ENCODE data around the gene PRDX2.

The PRDX2 gene

DNA sequence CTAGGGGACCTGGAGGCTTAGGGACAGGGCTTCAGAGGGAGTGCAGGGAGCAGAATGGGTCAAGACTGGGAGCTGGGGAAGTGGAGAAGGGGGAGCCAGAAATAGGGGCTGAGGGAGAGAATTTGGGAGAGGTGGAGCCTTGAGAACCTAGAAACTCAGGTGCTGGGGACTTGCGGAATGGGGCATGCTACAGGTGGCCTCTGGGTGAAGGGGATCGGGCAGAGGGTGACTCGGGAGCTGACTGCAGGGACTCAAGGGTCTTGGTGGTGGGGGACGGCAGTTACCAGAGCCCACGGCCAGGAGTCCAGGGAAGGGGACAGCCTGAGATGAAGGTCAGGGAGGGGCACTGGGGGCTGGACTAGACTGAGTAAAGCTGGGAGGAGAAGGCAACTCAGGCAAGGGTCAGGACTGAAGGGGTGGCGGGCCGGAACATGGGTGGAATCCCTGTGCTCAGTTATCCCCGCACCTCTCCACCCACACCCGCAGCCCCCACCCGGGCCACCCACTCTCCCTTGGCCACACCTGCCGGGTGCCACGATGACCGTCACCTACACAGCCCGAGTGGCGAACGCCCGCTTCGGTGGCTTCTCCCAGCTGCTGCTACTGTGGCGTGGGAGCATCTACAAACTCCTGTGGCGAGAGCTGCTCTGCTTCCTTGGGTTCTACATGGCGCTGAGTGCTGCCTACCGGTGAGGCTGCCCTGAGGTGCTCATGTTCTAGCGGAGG lies 49.4 kb downstream of the PRDX2 start:
- DNase-seq (ENCODE audit: low read depth): no peak

DNA sequence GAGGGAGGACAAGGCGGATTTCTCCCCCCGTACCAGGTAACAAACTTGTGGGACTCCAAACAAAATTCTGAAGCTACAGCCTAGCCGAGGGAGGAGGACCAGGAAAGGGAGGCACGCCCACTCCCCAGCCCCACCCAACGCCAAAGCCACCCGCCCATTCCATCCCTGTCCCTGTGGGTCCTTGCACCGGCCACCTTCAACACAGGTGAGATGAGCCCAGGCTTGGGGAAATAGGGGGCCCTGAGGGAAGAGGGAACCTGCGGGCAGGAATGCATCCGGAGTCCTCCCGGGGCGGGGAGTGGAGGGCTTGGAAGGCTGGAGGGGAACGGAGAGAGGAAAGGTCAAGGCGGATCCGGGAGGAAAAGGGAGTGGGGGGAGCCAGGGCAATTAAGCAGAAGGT lies 50.0 kb downstream of the PRDX2 start, which contains the start of gene BEST2:
BEST2 (plus strand) TSS at position 157 of the 400 bp plus-strand sequence. CDS start 802 bp downstream, outside the sequence.
- no peak for DNase-seq (ENCODE audit: low read depth)

DNA sequence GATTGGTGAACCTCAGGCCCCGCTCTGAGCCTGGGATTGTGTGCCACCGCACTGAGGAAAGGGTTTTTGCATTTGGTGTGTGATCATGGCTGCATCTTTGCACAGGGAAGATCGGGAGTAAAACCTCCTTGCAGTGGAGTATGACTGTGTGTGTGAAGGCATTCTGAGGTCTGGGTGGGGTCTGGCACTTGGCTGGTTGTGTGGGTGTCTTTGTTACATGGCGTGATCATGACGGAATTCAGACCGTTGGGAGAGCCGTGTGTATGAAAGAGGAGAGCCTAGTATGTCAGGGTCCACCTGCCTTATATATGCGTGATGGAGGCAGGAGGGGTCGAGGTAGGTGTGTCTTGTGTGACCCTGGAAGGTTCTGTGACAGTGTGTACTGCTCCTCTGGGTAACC lies 50.7 kb downstream of the PRDX2 start:
- no peak for DNase-seq (ENCODE audit: low read depth)

DNA sequence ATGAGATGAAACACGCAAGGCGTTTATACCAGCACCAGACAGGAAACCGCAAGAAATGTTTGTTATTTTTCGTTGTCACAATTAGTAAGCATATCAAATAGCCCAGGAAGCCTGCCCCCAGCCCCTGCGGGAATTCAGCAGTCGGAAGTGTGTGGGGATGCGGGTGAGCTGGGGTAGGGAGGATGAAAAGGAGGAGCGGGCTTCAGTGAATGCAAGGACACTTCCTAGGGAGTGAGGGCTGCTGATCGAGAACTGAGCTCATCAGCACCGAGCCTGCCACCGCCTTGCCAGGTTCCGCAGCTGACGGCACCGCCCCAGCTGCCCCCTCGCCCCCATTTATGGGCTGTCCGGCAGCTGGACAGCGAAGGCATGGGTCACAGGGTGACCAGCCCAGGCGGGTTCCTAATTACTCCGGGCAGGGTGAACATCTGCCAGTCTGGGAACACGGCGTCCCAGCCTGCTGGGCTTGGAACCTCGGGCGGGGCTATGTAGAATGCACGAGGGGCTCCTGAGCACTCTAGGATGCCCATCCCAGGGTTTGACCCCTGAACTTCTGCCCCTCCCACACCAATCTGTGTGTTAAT lies 51.6 kb downstream of the PRDX2 start:
- no peak for DNase-seq (ENCODE audit: low read depth)

DNA sequence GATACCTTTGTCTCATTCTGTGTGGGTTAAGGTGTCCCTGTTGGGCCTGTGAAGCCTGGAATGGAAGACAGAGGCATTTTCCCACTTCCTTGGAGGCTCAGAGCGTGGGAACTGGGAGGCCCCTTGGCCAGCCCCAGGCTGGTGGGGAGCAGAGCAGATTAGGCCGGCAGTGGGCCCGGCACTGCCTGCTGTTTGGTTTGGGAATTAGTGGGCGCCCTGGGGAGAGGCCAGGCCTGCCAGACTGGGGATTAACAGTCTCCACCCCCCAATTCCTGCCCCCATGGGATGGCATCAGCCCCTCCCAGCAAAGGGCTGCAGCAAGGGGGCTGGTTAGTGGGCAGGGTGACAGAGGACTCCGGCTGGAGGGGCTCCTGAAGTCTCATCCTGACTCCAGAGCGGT lies 53.1 kb downstream of the PRDX2 start:
- DNase-seq (ENCODE audit: low read depth): no peak

Data from activated T-helper 1 cell treated with Interleukin-2 at 50 U/mL for 16 hours (primary cell).